ENCODE measurements around the gene SLCO1A2. TPM values are rescaled to one million over a fixed set of nuclear protein-coding genes. Genes with fewer than 3 reads are reported as not detected.

The SLCO1A2 gene
- polyA plus RNA-seq, 3 donors = not detected

- Histone ChIP-seq H3K9ac (ENCODE audit: insufficient read depth, low read length, poor library complexity, severe bottlenecking) (no peak overlapping the region), H3K9me3 (replicated peaks in 1 of 2; ENCODE audit: control insufficient read depth in 1 of 2, insufficient read depth in 1 of 2, low read length in 2 of 2) (no peaks in the 10 kb centered on the region), H3K4me1 (ENCODE audit: control insufficient read depth in 1 of 2, insufficient read depth in 2 of 2, low read length in 2 of 2) (no peaks in the 10 kb centered on the region), H3K27ac (ENCODE audit: low read depth in 1 of 2, low read length in 2 of 2) (no peak overlapping the region), H3K4me2 (replicated peaks; ENCODE audit: extremely low read depth, low read length, poor library complexity, severe bottlenecking) (no peak overlapping the region), H3K36me3 (replicated peaks in 1 of 2; ENCODE audit: control insufficient read depth in 1 of 2, insufficient read depth in 2 of 2, low read length in 2 of 2) (no peaks in the 10 kb centered on the region), H4K20me1 (ENCODE audit: insufficient read depth, low read length) (no peaks in the 10 kb centered on the region), H3K27me3 (ENCODE audit: control insufficient read depth in 2 of 2, insufficient read depth in 2 of 2, low read length in 2 of 2) (no peaks in the 10 kb centered on the region), H3K79me2 (ENCODE audit: insufficient read depth, low read length) (no peaks in the 10 kb centered on the region), H2AFZ (ENCODE audit: insufficient read depth, low read depth, low read length, poor library complexity, severe bottlenecking) (no peak overlapping the region), H3K4me3 (replicated peaks in 1 of 3; ENCODE audit: low read depth in 2 of 3, low read length in 3 of 3) (no peak overlapping the region)
- H3K9me3 Mint-ChIP-seq = peaks cover 0 to 2% (median 0%) of the 10 kb centered on the region in 7 donors
- no peaks in the 10 kb centered on the region for H3K36me3 Mint-ChIP-seq
- no peak overlapping the region for H3K27ac Mint-ChIP-seq
- 71% methylated on average over 2 of the region's 5 CpGs for WGBS (ENCODE audit: insufficient coverage)
- peaks cover 3% of the 10 kb centered on the region for H3K4me1 Mint-ChIP-seq
- intact Hi-C loops (cut with micrococcal nuclease) = no loop called here
- no peak for DNase-seq
- peaks cover 0 to 2% (median 1%) of the 10 kb centered on the region in 3 donors for H3K27me3 Mint-ChIP-seq (ENCODE audit: low read depth in 3 of 3)
- no peak overlapping the region for H3K4me3 Mint-ChIP-seq
- TF ChIP-seq, protein P1, sequence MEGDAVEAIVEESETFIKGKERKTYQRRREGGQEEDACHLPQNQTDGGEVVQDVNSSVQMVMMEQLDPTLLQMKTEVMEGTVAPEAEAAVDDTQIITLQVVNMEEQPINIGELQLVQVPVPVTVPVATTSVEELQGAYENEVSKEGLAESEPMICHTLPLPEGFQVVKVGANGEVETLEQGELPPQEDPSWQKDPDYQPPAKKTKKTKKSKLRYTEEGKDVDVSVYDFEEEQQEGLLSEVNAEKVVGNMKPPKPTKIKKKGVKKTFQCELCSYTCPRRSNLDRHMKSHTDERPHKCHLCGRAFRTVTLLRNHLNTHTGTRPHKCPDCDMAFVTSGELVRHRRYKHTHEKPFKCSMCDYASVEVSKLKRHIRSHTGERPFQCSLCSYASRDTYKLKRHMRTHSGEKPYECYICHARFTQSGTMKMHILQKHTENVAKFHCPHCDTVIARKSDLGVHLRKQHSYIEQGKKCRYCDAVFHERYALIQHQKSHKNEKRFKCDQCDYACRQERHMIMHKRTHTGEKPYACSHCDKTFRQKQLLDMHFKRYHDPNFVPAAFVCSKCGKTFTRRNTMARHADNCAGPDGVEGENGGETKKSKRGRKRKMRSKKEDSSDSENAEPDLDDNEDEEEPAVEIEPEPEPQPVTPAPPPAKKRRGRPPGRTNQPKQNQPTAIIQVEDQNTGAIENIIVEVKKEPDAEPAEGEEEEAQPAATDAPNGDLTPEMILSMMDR (IDR thresholded peaks at IDR 0.05) = no peak
Observed at GRCh38 chr12:21252070-21252469, 82.6 kb downstream of the SLCO1A2 start.

- H3K36me3 Mint-ChIP-seq = no peaks in the 10 kb centered on the region
- H3K9me3 ChIP-seq (replicated peaks in 1 of 2; ENCODE audit: control insufficient read depth in 1 of 2, insufficient read depth in 1 of 2, low read length in 2 of 2) = no peaks in the 10 kb centered on the region
- peaks cover 3% of the 10 kb centered on the region for H3K4me1 Mint-ChIP-seq
- WGBS (ENCODE audit: insufficient coverage) = no CpG with 5 or more reads among the region's 1 CpG
- H3K9ac ChIP-seq (ENCODE audit: insufficient read depth, low read length, poor library complexity, severe bottlenecking) = no peak overlapping the region
- H3K79me2 ChIP-seq (ENCODE audit: insufficient read depth, low read length) = no peaks in the 10 kb centered on the region
- intact Hi-C loops (cut with micrococcal nuclease) = no loop called here
- no peaks in the 10 kb centered on the region for H4K20me1 ChIP-seq (ENCODE audit: insufficient read depth, low read length)
- H3K4me3 ChIP-seq (replicated peaks in 1 of 3; ENCODE audit: low read depth in 2 of 3, low read length in 3 of 3) = no peak overlapping the region
- TF ChIP-seq, protein P1 (IDR thresholded peaks at IDR 0.05) = no peak
- no peak overlapping the region for H3K4me2 ChIP-seq (replicated peaks; ENCODE audit: extremely low read depth, low read length, poor library complexity, severe bottlenecking)
- peaks cover 2 to 3% (median 3%) of the 10 kb centered on the region in 3 donors for H3K27me3 Mint-ChIP-seq (ENCODE audit: low read depth in 3 of 3)
- no peaks in the 10 kb centered on the region for H3K4me1 ChIP-seq (ENCODE audit: control insufficient read depth in 1 of 2, insufficient read depth in 2 of 2, low read length in 2 of 2)
- H2AFZ ChIP-seq (ENCODE audit: insufficient read depth, low read depth, low read length, poor library complexity, severe bottlenecking) = no peak overlapping the region
- H3K4me3 Mint-ChIP-seq = no peak overlapping the region
- no peaks in the 10 kb centered on the region for H3K36me3 ChIP-seq (replicated peaks in 1 of 2; ENCODE audit: control insufficient read depth in 1 of 2, insufficient read depth in 2 of 2, low read length in 2 of 2)
- peaks cover 0 to 2% (median 0%) of the 10 kb centered on the region in 7 donors for H3K9me3 Mint-ChIP-seq
- no peak overlapping the region for H3K27ac ChIP-seq (ENCODE audit: low read depth in 1 of 2, low read length in 2 of 2)
- no peak for DNase-seq
- no peak overlapping the region for H3K27ac Mint-ChIP-seq
- H3K27me3 ChIP-seq (ENCODE audit: control insufficient read depth in 2 of 2, insufficient read depth in 2 of 2, low read length in 2 of 2) = no peaks in the 10 kb centered on the region
Observed at GRCh38 chr12:21248679-21249078, 86.0 kb downstream of the SLCO1A2 start.
